Gastroesophageal sphincter (tissue), 4 donors: ENCODE measurements around the gene SUN3. TPM values are rescaled to one million over a fixed set of nuclear protein-coding genes. Genes with fewer than 3 reads are reported as not detected.
"Not testable (repeated sequence)": the region's sequence is repeated elsewhere in the genome, so short reads cannot be mapped to it uniquely, and the experiment has no call there.

Experiments used
- ATAC-seq: fragments of 150-250 bp; one replicate; pipeline ENCODE4 v1.9.1; 2016; ENCODE audit warnings: mild to moderate bottlenecking, moderate library complexity
- H3K27ac ChIP-seq, 4 donors: fragments of 200-600 bp; sonication (generic) in 3 of 4; 1 replicate in 3 of 4; 2 replicates in 1 of 4; pipeline ENCODE4 v1.5.1; 2016 to 2019
- H3K27me3 ChIP-seq: fragments of 200-600 bp; sonication (generic); one replicate; pipeline ENCODE4 v1.5.1; 2019
- H3K36me3 ChIP-seq, 2 donors: fragments of 200-600 bp; sonication (generic); one replicate each; pipeline ENCODE4 v1.5.1; 2019; ENCODE audit warnings: control low read depth in 1 of 2
- H3K4me1 ChIP-seq, 3 donors: fragments of 200-600 bp; sonication (generic); 1 replicate in 2 of 3; 2 replicates in 1 of 3; pipeline ENCODE4 v1.5.1; 2016 to 2019; ENCODE audit warnings: control low read depth in 2 of 3
- H3K4me3 ChIP-seq, 2 donors: fragments of 200-600 bp; sonication (generic); one replicate each; pipeline ENCODE4 v1.5.1; 2019; ENCODE audit warnings: mild to moderate bottlenecking in 1 of 2, moderate library complexity in 1 of 2
- H3K9me3 ChIP-seq, 3 donors: fragments of 200-600 bp; sonication (generic); one replicate each; pipeline ENCODE4 v1.5.1; 2017 to 2019; ENCODE audit warnings: control low read depth in 2 of 3
- EP300 ChIP-seq: sonication (generic); formaldehyde crosslinking; IDR thresholded peaks from one replicate; pipeline ENCODE4 v1.6.1; 2017; ENCODE audit warnings: antibody characterized with exemption, mild to moderate bottlenecking
- POLR2A ChIP-seq, 2 donors: fragments of 450-650 bp; IDR thresholded peaks; one replicate each; pipeline ENCODE4 v1.6.1; 2017; ENCODE audit warnings: antibody characterized with exemption in 2 of 2, mild to moderate bottlenecking in 2 of 2, moderate library complexity in 1 of 2
- POLR2AphosphoS5 ChIP-seq: sonication (generic); formaldehyde crosslinking; IDR thresholded peaks from one replicate; pipeline ENCODE4 v1.6.1; 2017; ENCODE audit warnings: antibody characterized with exemption
- WGBS, 2 donors: methylation state at CpG; one replicate each; pipeline ENCODE4 v1.1.5; 2018; ENCODE audit warnings: low coverage in 1 of 2; 5-methylcytosine and 5-hydroxymethylcytosine counted together
- total RNA-seq, 4 donors: library from RNA; depleted of rRNA; stranded (reverse); fragments of >200 nt; gene quantifications; one replicate each; pipeline ENCODE4 v1.1.0, GENCODE V29; 2016
- TF ChIP-seq, protein P1 (sequence below), 4 experiments: fragments of 200-600 bp in 2 of 4; fragments of 450-650 bp in 2 of 4; sonication (generic) in 1 of 4; IDR thresholded peaks; one replicate each; pipeline ENCODE4 v1.5.1; 2017 to 2019; ENCODE audit warnings: antibody characterized with exemption in 4 of 4, mild to moderate bottlenecking in 2 of 4, moderate library complexity in 2 of 4

SUN3 gene
- total RNA-seq, 4 donors from 2014 or later, result not detected

DNA sequence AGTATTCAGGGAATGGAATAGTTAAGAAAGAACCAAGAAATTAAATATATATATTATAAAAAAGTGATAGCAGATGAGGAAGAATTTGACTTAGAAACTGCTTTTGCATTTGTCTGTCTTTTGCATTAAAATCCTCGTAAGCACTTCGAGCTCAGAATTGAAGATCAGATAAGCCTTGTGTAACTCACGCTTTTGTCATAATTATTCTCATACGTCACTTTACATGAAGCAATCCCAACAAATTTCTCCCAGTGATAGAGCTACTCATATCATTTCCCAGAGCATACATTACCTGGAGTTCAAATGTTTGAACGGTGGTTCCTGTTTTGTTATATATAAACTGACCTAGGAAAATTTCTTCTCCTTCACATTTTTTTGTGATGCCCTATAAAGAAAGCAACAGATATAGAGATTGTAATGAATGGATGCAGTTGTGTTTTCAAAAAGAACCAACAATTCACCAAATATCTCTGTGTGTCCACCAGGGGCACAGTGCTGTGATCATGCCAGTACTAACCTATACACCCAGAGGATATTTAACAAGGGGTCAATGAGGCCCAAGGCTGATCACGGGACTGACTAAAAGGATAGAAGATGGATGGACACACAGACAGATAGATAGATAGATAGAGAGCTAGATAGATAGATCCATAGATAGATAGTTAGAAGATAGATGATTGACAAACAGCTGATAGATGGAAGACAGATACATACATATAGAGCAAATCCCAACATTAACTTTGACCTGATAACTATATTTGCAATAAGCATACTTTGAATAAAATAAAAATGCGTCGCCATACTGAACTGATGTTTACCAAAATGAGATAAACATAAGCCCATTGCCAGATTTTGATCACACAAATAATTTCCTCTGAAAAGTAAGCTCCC, 40.2 kb downstream of the SUN3 start:
- Histone ChIP-seq H3K4me1 (peaks cover 0 to 5% (median 0%) of the 10 kb centered on the region in 3 donors), H3K9me3 (no peaks in the 10 kb centered on the region), H3K36me3 (no peaks in the 10 kb centered on the region), H3K27me3 (no peaks in the 10 kb centered on the region), H3K27ac (no peak overlapping the region), H3K4me3 (no peak overlapping the region)
- no peak for TF ChIP-seq POLR2A (IDR thresholded peaks at IDR 0.05)
- TF ChIP-seq POLR2AphosphoS5, result no peak
- TF ChIP-seq, protein P1, sequence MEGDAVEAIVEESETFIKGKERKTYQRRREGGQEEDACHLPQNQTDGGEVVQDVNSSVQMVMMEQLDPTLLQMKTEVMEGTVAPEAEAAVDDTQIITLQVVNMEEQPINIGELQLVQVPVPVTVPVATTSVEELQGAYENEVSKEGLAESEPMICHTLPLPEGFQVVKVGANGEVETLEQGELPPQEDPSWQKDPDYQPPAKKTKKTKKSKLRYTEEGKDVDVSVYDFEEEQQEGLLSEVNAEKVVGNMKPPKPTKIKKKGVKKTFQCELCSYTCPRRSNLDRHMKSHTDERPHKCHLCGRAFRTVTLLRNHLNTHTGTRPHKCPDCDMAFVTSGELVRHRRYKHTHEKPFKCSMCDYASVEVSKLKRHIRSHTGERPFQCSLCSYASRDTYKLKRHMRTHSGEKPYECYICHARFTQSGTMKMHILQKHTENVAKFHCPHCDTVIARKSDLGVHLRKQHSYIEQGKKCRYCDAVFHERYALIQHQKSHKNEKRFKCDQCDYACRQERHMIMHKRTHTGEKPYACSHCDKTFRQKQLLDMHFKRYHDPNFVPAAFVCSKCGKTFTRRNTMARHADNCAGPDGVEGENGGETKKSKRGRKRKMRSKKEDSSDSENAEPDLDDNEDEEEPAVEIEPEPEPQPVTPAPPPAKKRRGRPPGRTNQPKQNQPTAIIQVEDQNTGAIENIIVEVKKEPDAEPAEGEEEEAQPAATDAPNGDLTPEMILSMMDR (IDR thresholded peaks at IDR 0.05), result no peak
- TF ChIP-seq EP300, result no peak
- 68 to 82% methylated on average over 8 of the region's 8 CpGs for WGBS, 2 donors
- no peak for ATAC-seq

DNA sequence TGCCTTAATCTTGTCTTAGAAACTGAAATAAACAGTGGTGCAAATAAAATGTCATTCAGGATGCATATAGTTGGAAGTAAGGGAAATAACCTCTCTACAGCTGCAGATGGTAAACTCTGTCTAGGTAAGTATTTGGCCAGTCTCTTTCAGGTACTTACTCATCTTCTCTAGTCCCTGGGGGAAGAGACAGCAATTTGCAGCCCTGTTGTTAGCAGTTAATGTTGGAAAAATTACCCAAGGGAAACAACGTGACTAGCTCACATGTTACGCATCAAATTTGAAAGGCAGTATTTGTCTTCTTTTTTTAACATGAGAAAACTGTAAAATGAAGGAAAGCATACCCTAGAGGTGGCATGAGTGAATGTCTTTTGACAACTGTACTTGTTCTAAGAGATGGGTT, 46.3 kb downstream of the SUN3 start:
- Histone ChIP-seq H3K4me1 (peaks cover 5 to 12% (median 9%) of the 10 kb centered on the region in 3 donors), H3K4me3 (no peak overlapping the region), H3K36me3 (peaks cover 0 to 8% of the 10 kb centered on the region in 2 donors), H3K27ac (no peak overlapping the region), H3K27me3 (no peaks in the 10 kb centered on the region), H3K9me3 (no peaks in the 10 kb centered on the region)
- WGBS, 2 donors, result 38 to 57% methylated on average over 2 of the region's 2 CpGs
- TF ChIP-seq POLR2AphosphoS5 (no peak), POLR2A (IDR thresholded peaks at IDR 0.05) (no peak), EP300 (no peak)
- TF ChIP-seq, protein P1 (IDR thresholded peaks at IDR 0.05), result no peak
- ATAC-seq, result no peak

DNA sequence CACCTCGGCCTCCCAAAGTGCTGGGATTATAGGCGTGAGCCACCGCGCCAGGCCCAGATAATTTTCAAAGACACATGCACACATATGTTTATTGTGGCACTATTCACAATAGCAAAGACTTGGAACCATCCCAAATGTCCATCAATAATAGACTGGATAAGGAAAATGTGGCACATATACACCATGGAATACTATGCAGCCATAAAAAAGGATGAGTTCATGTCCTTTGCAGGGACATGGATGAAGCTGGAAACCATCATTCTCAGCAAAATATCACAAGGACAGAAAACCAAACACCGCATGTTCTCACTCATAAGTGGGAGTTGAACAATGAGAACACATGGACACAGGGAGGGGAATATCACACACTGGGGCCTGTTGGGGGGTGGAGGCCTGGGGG, 48.3 kb downstream of the SUN3 start:
- not testable (repeated sequence) for H3K27me3 ChIP-seq, H3K9me3 ChIP-seq, ATAC-seq, H3K4me3 ChIP-seq, H3K27ac ChIP-seq
- no CpG with 5 or more reads among the region's 5 CpGs for WGBS, 2 donors
- H3K36me3 ChIP-seq, result peaks cover 0 to 27% of the 10 kb centered on the region in 2 donors
- H3K4me1 ChIP-seq, result peaks cover 5 to 21% (median 9%) of the 10 kb centered on the region in 3 donors

DNA sequence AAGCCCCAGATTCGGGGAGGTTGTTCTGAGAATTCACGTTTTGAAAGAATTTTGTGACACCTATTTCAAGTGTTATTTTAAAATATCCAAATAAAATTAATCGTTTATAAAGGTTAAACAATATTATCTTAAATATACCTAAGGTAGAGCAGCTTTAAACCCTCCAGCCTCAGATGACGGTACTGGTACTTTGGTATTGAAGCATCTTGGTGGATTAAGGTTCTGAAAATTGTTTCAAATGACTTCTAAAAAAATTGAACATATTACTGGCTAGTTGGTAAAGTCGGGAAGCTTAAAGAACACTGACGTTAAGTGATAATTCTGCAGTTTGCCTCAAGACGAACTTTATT, 49.1 kb downstream of the SUN3 start:
- no peaks in the 10 kb centered on the region for H3K27me3 ChIP-seq
- WGBS, 2 donors, result 17 to 24% methylated on average over 7 of the region's 7 CpGs
- H3K27ac ChIP-seq, result peak overlapping the region; percentile 88 to 93 (median 90)
- H3K4me1 ChIP-seq, result peaks cover 5 to 21% (median 9%) of the 10 kb centered on the region in 3 donors
- ATAC-seq, result no peak
- H3K36me3 ChIP-seq, result peaks cover 0 to 36% of the 10 kb centered on the region in 2 donors
- H3K9me3 ChIP-seq, result no peaks in the 10 kb centered on the region
- H3K4me3 ChIP-seq, result peak overlapping the region; percentile 64 to 98
- TF ChIP-seq POLR2A (IDR thresholded peaks at IDR 0.05) (no peak), EP300 (no peak), POLR2AphosphoS5 (no peak)
- TF ChIP-seq, protein P1 (IDR thresholded peaks at IDR 0.05), result no peak

DNA sequence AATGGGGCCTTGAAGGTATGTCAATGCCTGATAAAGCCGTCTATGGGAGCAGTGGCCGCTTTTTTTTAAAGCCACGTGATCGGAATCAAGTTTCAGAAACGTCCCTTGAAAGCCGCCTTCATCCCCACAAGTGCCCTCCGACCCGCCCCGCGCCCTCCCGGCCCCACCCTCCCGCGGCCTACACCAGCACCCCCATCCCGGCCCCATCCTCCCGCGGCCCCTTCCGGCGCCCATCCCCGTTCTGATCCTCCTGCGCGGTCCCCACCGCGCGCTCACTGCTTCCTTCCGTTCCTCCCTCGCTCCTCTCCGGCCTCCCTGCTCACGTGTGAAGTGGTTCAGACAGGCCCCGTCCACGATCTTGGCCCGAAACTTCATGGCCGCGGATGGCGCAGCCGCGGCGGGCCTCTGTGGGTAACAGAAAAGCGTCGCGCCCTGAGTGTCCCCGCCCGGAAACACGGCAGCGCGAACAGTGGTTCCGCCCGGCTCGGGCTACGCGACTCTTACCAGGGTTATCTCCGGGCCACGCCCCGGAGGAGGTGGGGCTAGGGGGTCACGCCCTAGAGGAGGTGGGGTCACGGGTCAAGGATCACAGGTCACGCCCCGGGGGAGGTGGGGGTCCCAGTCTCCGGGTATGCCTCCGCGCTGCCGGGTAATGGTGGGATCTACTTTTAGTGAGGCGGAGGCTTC, 49.6 kb downstream of the SUN3 start, which contains the start of gene HUS1:
TSS of gene HUS1 (minus strand) at position 471 of the 687 bp plus-strand sequence. CDS start at position 375, 96 bp downstream.
- TF ChIP-seq, protein P1 (IDR thresholded peaks at IDR 0.05), result no peak
- peak; percentile 66 to 69 for TF ChIP-seq POLR2A (IDR thresholded peaks at IDR 0.05)
- no peak for TF ChIP-seq EP300
- peak; percentile 87 for TF ChIP-seq POLR2AphosphoS5
- peak within 1 kb of the TSS; percentile 88 to 93 (median 90) for H3K27ac ChIP-seq
- peaks cover 0 to 41% of the 10 kb centered on the region in 2 donors for H3K36me3 ChIP-seq
- H3K4me3 ChIP-seq, result peak within 1 kb of the TSS; percentile 64 to 98
- peak; percentile 100 for ATAC-seq
- no peaks in the 10 kb centered on the region for H3K9me3 ChIP-seq
- peaks cover 5 to 21% (median 9%) of the 10 kb centered on the region in 3 donors for H3K4me1 ChIP-seq
- WGBS, 2 donors, result 5% methylated on average over 13 of the region's 62 CpGs; no CpG with 5 or more reads in 1 of the 2 donors
- no peaks in the 10 kb centered on the region for H3K27me3 ChIP-seq
